ENCODE measurements around the gene SRPK2.

DNA sequence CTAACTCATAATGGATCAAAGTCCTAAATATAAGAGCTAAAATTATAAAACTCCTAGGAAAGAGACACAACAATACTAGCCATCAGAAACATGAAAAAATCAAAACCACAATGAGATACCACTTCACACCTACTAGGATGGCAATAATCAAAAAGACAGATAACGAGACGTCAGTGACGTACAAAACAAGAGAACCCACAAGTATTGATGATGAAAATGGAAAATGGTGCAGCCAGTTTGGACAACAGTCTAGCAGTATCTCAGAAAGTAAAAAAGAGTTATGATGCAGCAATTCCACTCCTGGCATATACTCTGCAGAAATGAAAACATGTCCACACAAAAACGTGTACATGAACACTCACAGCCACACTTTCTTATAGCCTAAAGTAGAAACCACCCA, 173.5 kb downstream of the SRPK2 start:
- TF ChIP-seq TAF1 (IDR thresholded peaks at IDR 0.05; ENCODE audit: borderline replicate concordance, low read depth, low read length) (no peak), POLR2A (IDR thresholded peaks at IDR 0.05; ENCODE audit: low read depth, low read length) (no peak), POLR2AphosphoS5 (IDR thresholded peaks at IDR 0.05; ENCODE audit: low read depth, low read length) (no peak)

All from GM12892 (cell line).